Mesothelial cell of epicardium (in vitro differentiated cells): ENCODE data around the gene SMARCC1. TPM values are rescaled to one million over a fixed set of nuclear protein-coding genes. Genes with fewer than 3 reads are reported as not detected.

ENCODE experiments used
- DNase-seq, 2 experiments: peaks; one replicate each; pipeline ENCODE4 v3.0.0; 2021; ENCODE audit warnings: low spot score in 2 of 2; ENCODE audit not compliant: unreplicated experiment in 2 of 2
- H3K27ac Mint-ChIP-seq: 2 replicates; pipeline ENCODE4 v1.8.0; 2021; ENCODE audit warnings: mixed read lengths
- H3K27me3 Mint-ChIP-seq: 2 replicates; pipeline ENCODE4 v1.8.0; 2021; ENCODE audit warnings: low read depth, mixed read lengths
- H3K36me3 Mint-ChIP-seq: 2 replicates; pipeline ENCODE4 v1.8.0; 2021; ENCODE audit warnings: mixed read lengths
- H3K4me1 Mint-ChIP-seq: 2 replicates; pipeline ENCODE4 v1.8.0; 2021; ENCODE audit warnings: mixed read lengths
- H3K4me3 Mint-ChIP-seq: 2 replicates; pipeline ENCODE4 v1.8.0; 2021; ENCODE audit warnings: mild to moderate bottlenecking, moderate library complexity, mixed read lengths
- H3K9me3 Mint-ChIP-seq: 2 replicates; pipeline ENCODE4 v1.8.0; 2021; ENCODE audit warnings: mixed read lengths
- total RNA-seq: library from RNA; stranded (reverse); gene quantifications from 3 replicates; pipeline ENCODE4 v1.2.1, GENCODE V29; 2021
- TF ChIP-seq, protein P1 (sequence below): fragments of 200-600 bp; sonication (generic); IDR thresholded peaks from one replicate; pipeline ENCODE4 v1.5.0; 2021; ENCODE audit warnings: antibody characterized with exemption; ENCODE audit not compliant: unreplicated experiment

SMARCC1 gene
- total RNA-seq, 1 donor from 2014 or later = 215 TPM

DNA sequence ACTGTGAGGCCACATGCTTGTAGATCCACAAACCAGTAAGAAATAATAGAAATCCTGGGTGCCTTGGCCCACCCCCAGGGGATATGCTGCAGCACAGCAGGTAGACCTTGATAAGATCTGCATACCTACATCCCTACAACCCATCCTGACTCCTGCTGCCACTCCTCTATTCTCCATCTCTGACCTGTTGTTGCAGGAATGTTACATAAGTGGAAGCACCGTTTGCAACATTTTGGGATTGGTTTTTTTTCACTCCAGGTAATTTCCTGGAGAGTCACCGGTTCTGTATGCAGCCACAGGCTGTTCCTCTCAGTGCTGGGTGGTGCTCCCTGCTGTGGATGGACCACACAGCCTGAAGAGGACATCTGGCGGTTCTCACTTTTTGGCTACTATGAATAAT is 186.9 kb downstream of the SMARCC1 start:
- no peaks in the 10 kb centered on the region for H3K4me1 Mint-ChIP-seq
- TF ChIP-seq, protein P1, sequence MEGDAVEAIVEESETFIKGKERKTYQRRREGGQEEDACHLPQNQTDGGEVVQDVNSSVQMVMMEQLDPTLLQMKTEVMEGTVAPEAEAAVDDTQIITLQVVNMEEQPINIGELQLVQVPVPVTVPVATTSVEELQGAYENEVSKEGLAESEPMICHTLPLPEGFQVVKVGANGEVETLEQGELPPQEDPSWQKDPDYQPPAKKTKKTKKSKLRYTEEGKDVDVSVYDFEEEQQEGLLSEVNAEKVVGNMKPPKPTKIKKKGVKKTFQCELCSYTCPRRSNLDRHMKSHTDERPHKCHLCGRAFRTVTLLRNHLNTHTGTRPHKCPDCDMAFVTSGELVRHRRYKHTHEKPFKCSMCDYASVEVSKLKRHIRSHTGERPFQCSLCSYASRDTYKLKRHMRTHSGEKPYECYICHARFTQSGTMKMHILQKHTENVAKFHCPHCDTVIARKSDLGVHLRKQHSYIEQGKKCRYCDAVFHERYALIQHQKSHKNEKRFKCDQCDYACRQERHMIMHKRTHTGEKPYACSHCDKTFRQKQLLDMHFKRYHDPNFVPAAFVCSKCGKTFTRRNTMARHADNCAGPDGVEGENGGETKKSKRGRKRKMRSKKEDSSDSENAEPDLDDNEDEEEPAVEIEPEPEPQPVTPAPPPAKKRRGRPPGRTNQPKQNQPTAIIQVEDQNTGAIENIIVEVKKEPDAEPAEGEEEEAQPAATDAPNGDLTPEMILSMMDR = no peak
- H3K4me3 Mint-ChIP-seq = no peak overlapping the region
- DNase-seq = no peak
- no peaks in the 10 kb centered on the region for H3K27me3 Mint-ChIP-seq
- H3K36me3 Mint-ChIP-seq = peaks cover 59% of the 10 kb centered on the region
- H3K9me3 Mint-ChIP-seq = no peaks in the 10 kb centered on the region
- H3K27ac Mint-ChIP-seq = no peak overlapping the region

DNA sequence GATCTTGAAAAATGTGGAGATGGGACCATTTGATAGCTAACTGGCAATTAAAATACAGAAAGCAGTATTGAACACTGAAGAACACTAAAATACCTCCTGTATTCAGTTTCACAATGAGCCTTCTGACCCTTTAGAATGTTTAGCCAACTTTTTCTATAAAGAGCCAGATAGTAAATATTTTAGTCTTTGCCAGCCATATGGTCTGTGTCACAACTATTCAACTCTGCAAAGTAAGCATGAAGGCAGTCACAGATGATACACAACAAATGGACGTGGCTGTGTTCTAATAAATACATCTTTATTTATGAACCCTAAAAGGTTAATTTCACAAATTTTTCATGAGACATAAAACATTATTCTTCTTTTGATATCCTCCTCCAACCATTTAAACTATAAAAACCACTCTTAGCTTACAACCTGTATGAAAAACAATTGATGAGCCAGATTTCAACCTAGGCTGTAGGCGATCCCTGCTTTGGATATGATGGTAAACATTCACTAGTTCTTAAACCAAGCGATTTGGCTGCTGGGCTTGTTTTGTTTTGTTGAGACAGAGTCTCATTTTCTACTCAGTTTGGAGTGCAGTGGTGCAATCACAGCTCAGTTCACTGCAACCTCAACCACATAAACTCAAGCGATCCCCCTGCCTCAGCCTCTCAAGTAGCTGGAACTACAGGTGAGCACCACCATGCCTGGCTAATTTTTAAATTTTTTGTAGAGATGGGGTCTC is 189.5 kb downstream of the SMARCC1 start:
- H3K4me1 Mint-ChIP-seq = no peaks in the 10 kb centered on the region
- no peaks in the 10 kb centered on the region for H3K9me3 Mint-ChIP-seq
- H3K27ac Mint-ChIP-seq = no peak overlapping the region
- no peak overlapping the region for H3K4me3 Mint-ChIP-seq
- peaks cover 59% of the 10 kb centered on the region for H3K36me3 Mint-ChIP-seq
- TF ChIP-seq, protein P1 = no peak
- H3K27me3 Mint-ChIP-seq = no peaks in the 10 kb centered on the region
- DNase-seq = no peak

DNA sequence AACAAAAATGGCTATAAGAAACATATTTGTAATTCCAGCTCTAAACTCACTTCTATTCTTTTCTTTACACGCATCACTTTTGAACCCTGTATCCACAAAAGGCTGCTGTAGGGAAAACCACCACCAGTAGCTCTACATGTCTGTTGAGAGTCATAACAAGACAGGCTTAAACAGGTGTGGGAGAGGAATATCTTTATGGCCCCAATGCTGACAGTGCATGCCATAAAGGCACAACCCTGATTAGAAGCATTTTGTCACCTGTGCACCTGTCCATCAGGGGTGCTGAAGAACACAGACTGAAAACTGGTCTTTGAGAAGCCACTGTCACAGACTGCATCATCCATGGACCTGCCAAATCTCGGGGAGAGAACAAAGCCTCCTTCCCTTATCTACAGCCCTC is 191.5 kb downstream of the SMARCC1 start:
- no peaks in the 10 kb centered on the region for H3K27me3 Mint-ChIP-seq
- no peak overlapping the region for H3K27ac Mint-ChIP-seq
- H3K9me3 Mint-ChIP-seq = no peaks in the 10 kb centered on the region
- no peak overlapping the region for H3K4me3 Mint-ChIP-seq
- TF ChIP-seq, protein P1 = no peak
- peaks cover 66% of the 10 kb centered on the region for H3K36me3 Mint-ChIP-seq
- no peak for DNase-seq
- no peaks in the 10 kb centered on the region for H3K4me1 Mint-ChIP-seq

DNA sequence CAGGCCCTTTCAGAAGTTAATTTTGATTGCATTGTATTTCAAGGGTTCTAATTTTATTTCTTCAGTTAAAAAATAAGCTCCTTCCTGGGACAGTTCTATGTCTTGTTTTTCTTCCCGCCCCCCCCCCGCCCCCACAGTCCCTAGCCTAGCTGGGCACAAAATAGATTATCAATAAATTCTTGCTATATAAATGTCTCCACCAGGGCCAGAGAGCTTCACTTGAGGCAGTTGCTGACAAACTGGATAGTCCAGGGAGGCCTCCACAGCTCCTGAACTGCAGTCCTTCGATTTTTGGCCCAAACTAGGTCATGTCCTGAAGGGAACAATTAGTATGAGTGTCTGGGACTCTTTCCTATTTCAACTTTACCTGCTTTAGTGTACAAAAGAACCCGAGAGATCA is 193.1 kb downstream of the SMARCC1 start:
- TF ChIP-seq, protein P1 = no peak
- Mint-ChIP-seq H3K27me3 (no peaks in the 10 kb centered on the region), H3K9me3 (no peaks in the 10 kb centered on the region), H3K4me3 (no peak overlapping the region), H3K4me1 (no peaks in the 10 kb centered on the region), H3K27ac (no peak overlapping the region), H3K36me3 (peaks cover 60% of the 10 kb centered on the region)
- DNase-seq = no peak

DNA sequence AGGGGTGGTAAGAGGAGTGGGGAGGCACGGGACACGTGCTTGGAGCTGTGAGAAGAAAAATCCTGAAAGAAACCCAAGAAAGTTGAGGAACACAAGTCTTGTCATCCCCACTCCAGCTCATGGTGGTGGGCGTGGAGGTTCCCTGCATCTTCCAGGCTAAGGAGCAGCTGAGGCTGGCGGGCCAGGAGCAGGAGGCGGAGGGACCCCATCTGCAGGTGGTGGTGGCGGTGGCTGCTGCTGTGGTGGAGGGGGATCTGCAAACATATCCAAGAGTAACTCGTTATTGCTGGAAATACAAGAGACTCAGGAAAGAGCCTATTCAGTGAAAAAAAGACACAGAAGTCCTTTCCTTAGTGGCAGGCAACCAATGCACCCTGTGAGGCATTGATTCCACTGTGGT is 193.6 kb downstream of the SMARCC1 start:
- H3K9me3 Mint-ChIP-seq = no peaks in the 10 kb centered on the region
- no peaks in the 10 kb centered on the region for H3K4me1 Mint-ChIP-seq
- peaks cover 55% of the 10 kb centered on the region for H3K36me3 Mint-ChIP-seq
- TF ChIP-seq, protein P1 = no peak
- DNase-seq = no peak
- no peak overlapping the region for H3K27ac Mint-ChIP-seq
- H3K27me3 Mint-ChIP-seq = no peaks in the 10 kb centered on the region
- no peak overlapping the region for H3K4me3 Mint-ChIP-seq
